Astrocyte (in vitro differentiated cells and primary cell): ENCODE measurements around the gene ATXN1. TPM values are rescaled to one million over a fixed set of nuclear protein-coding genes. Genes with fewer than 3 reads are reported as not detected.

Experiments
- DNase-seq: peaks from one replicate; pipeline ENCODE4 v3.0.0-alpha.2; 2010; ENCODE audit warnings: low read depth
- FAIRE-seq: peaks from 2 replicates; lab custom pipeline; 2011; peaks lifted over from hg19 to GRCh38; lab: Jason Lieb, UNC
- H2AFZ ChIP-seq: 2 replicates; pipeline ENCODE4 v1.6.0; 2012; ENCODE audit warnings: low read depth, low read length, inconsistent platforms
- H3K27ac ChIP-seq: 2 replicates; pipeline ENCODE4 v1.5.1; 2011; ENCODE audit warnings: low read depth, low read length, inconsistent platforms
- H3K27me3 ChIP-seq: 2 replicates; pipeline ENCODE4 v1.6.0; 2011; ENCODE audit warnings: low read length, inconsistent platforms; ENCODE audit not compliant: insufficient read depth
- H3K36me3 ChIP-seq: 2 replicates; pipeline ENCODE4 v1.5.1; 2011; ENCODE audit warnings: low read length, inconsistent platforms; ENCODE audit not compliant: insufficient read depth
- H3K4me1 ChIP-seq: 2 replicates; pipeline ENCODE4 v1.5.1; 2011; ENCODE audit warnings: low read length, inconsistent platforms; ENCODE audit not compliant: insufficient read depth
- H3K4me2 ChIP-seq: 2 replicates; pipeline ENCODE4 v1.6.0; 2012; ENCODE audit warnings: low read length, inconsistent platforms
- H3K4me3 ChIP-seq: 2 replicates; pipeline ENCODE4 v1.5.1; 2011; ENCODE audit warnings: low read depth, mild to moderate bottlenecking, low read length, inconsistent platforms; ENCODE audit not compliant: insufficient read depth
- H3K79me2 ChIP-seq: 2 replicates; pipeline ENCODE4 v1.6.0; 2012; ENCODE audit warnings: mild to moderate bottlenecking, low read length, inconsistent platforms; ENCODE audit not compliant: insufficient read depth
- H3K9ac ChIP-seq: 2 replicates; pipeline ENCODE4 v1.6.0; 2012; ENCODE audit warnings: mild to moderate bottlenecking, low read length, inconsistent platforms
- H3K9me3 ChIP-seq: 2 replicates; pipeline ENCODE4 v1.5.1; 2012; ENCODE audit warnings: low read depth, mild to moderate bottlenecking, low read length, inconsistent platforms; ENCODE audit not compliant: insufficient read depth
- H4K20me1 ChIP-seq: 2 replicates; pipeline ENCODE4 v1.6.0; 2012; ENCODE audit warnings: low read length, inconsistent platforms; ENCODE audit not compliant: insufficient read depth
- H3K27ac Mint-ChIP-seq: one replicate; pipeline ENCODE4 v1.8.0; 2021; ENCODE audit warnings: mild to moderate bottlenecking, mixed read lengths; ENCODE audit not compliant: unreplicated experiment
- H3K27me3 Mint-ChIP-seq: one replicate; pipeline ENCODE4 v1.8.0; 2021; ENCODE audit warnings: low read depth, mixed read lengths; ENCODE audit not compliant: unreplicated experiment
- H3K36me3 Mint-ChIP-seq: one replicate; pipeline ENCODE4 v1.8.0; 2021; ENCODE audit warnings: low read depth, mixed read lengths; ENCODE audit not compliant: unreplicated experiment
- H3K4me1 Mint-ChIP-seq: one replicate; pipeline ENCODE4 v1.8.0; 2021; ENCODE audit warnings: low read depth, mixed read lengths; ENCODE audit not compliant: unreplicated experiment
- H3K4me3 Mint-ChIP-seq: one replicate; pipeline ENCODE4 v1.8.0; 2021; ENCODE audit warnings: mild to moderate bottlenecking, moderate library complexity, mixed read lengths; ENCODE audit not compliant: unreplicated experiment
- H3K9me3 Mint-ChIP-seq: one replicate; pipeline ENCODE4 v1.8.0; 2021; ENCODE audit warnings: mild to moderate bottlenecking, mixed read lengths; ENCODE audit not compliant: unreplicated experiment
- CTCF ChIP-seq: IDR thresholded peaks from 2 replicates; pipeline ENCODE4 v1.5.1; 2011; ENCODE audit warnings: low read depth, mild to moderate bottlenecking, inconsistent platforms, low read length, moderate library complexity; ENCODE audit not compliant: insufficient read depth
- EZH2 ChIP-seq: IDR thresholded peaks from 2 replicates; pipeline ENCODE4 v1.6.1; 2012; ENCODE audit warnings: mild to moderate bottlenecking, low read length, inconsistent platforms; ENCODE audit not compliant: insufficient read depth
- total RNA-seq: library from RNA; stranded (reverse); gene quantifications from 2 replicates; pipeline ENCODE4 v1.2.1, GENCODE V29; 2021

Gene ATXN1
- total RNA-seq, 1 donor from 2014 or later, result 70.9 TPM

DNA sequence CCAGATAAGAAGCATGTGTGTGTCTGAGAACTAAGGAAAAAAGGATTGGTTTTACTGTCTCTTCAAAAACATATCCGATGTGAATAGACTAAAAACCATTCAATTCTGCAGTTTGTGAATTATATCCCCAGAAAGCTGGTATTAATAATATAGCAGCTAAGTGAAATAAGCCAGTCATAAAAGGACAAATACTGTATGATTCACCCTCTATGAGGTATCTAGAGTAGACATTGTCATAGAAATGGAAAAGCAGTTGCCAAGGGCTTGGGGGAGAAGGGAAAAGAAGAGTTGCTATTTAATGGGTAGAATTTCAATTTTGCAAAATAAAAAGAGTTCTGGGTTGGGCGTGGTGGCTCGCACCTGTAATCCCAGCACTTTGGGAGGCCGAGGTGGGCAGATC lies 137.5 kb downstream of the ATXN1 start:
- Histone ChIP-seq H3K9ac (no peak overlapping the region), H3K4me1 (peaks cover 4% of the 10 kb centered on the region), H3K36me3 (no peaks in the 10 kb centered on the region), H2AFZ (no peak overlapping the region), H3K27ac (no peak overlapping the region), H3K79me2 (peaks cover 19% of the 10 kb centered on the region), H3K27me3 (no peaks in the 10 kb centered on the region), H4K20me1 (peaks cover 38% of the 10 kb centered on the region), H3K4me3 (no peak overlapping the region), H3K4me2 (no peak overlapping the region), H3K9me3 (no peaks in the 10 kb centered on the region)
- Mint-ChIP-seq H3K27ac (no peak overlapping the region), H3K4me1 (peaks cover 26% of the 10 kb centered on the region), H3K4me3 (no peak overlapping the region), H3K27me3 (no peaks in the 10 kb centered on the region), H3K36me3 (peaks cover 14% of the 10 kb centered on the region), H3K9me3 (peaks cover 2% of the 10 kb centered on the region)
- DNase-seq (no peak), FAIRE-seq (no peak)
- no peak for TF ChIP-seq CTCF
- no peak for TF ChIP-seq EZH2

DNA sequence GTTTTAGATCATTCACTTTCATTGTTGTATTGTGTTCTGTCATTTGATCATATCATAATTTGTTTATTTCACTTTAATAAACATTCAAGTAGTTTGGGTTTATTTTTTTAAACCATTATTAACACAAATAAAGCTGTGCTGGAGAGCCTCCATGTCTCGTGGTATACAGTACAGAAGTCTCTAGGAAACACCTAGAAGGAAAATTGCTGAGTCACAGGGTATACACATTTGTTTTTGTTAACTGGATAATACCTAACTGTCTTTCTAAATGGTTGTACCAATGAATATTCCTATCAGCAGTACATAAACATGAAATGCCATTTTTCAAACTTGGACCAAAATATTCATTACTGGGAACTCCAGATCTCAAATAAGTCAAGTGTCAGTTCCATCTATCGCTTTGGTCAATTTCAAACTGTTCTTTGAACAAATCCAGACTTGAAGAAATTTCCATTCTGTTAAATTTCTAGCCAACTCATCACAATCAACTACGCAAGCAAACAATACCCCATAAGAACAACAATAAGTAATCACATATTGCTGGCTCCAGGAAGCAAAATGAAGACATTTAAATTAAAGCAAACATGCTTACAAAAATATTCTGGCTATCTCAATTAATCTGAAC lies 138.1 kb downstream of the ATXN1 start:
- no peak overlapping the region for H2AFZ ChIP-seq
- Mint-ChIP-seq H3K27ac (peak overlapping the region; percentile 15), H3K9me3 (peaks cover 2% of the 10 kb centered on the region), H3K4me1 (peaks cover 26% of the 10 kb centered on the region), H3K4me3 (no peak overlapping the region), H3K27me3 (no peaks in the 10 kb centered on the region), H3K36me3 (peaks cover 9% of the 10 kb centered on the region)
- FAIRE-seq, result no peak
- H3K27ac ChIP-seq, result no peak overlapping the region
- H3K9ac ChIP-seq, result no peak overlapping the region
- TF ChIP-seq CTCF, result no peak
- no peak for TF ChIP-seq EZH2
- H3K79me2 ChIP-seq, result peaks cover 19% of the 10 kb centered on the region
- H3K4me3 ChIP-seq, result no peak overlapping the region
- H4K20me1 ChIP-seq, result peaks cover 32% of the 10 kb centered on the region
- H3K27me3 ChIP-seq, result no peaks in the 10 kb centered on the region
- H3K4me2 ChIP-seq, result no peak overlapping the region
- H3K9me3 ChIP-seq, result no peaks in the 10 kb centered on the region
- peak; percentile 51 for DNase-seq
- peaks cover 4% of the 10 kb centered on the region for H3K4me1 ChIP-seq
- H3K36me3 ChIP-seq, result no peaks in the 10 kb centered on the region

GRCh38 chr6:16622193-16622592 lies 139.1 kb downstream of the ATXN1 start:
- no peak for DNase-seq
- Mint-ChIP-seq H3K4me3 (no peak overlapping the region), H3K27me3 (no peaks in the 10 kb centered on the region), H3K36me3 (peaks cover 4% of the 10 kb centered on the region), H3K9me3 (no peaks in the 10 kb centered on the region), H3K27ac (peak overlapping the region; percentile 15), H3K4me1 (peaks cover 26% of the 10 kb centered on the region)
- Histone ChIP-seq H4K20me1 (peaks cover 27% of the 10 kb centered on the region), H3K4me2 (no peak overlapping the region), H2AFZ (no peak overlapping the region), H3K4me1 (peaks cover 4% of the 10 kb centered on the region), H3K4me3 (no peak overlapping the region), H3K27ac (no peak overlapping the region), H3K79me2 (peaks cover 19% of the 10 kb centered on the region), H3K36me3 (no peaks in the 10 kb centered on the region), H3K27me3 (no peaks in the 10 kb centered on the region), H3K9me3 (no peaks in the 10 kb centered on the region), H3K9ac (no peak overlapping the region)
- TF ChIP-seq EZH2 (no peak), CTCF (no peak)
- FAIRE-seq, result no peak
